A549 (cell line): ENCODE measurements around the gene RADIL. TPM values are rescaled to one million over a fixed set of nuclear protein-coding genes. Genes with fewer than 3 reads are reported as not detected.
"Not testable (repeated sequence)": the region's sequence is repeated elsewhere in the genome, so short reads cannot be mapped to it uniquely, and the experiment has no call there.

Experiments
- ATAC-seq, 2 experiments: fragments of 200-7000 bp in 1 of 2; fragments of >200 bp in 1 of 2; cut with Nextera tagmentation in 1 of 2; cut with Tn5 transposase in 1 of 2; 3 replicates each; pipeline versions ENCODE4 v1.8.0 to v1.9.1; 2018 to 2020; ENCODE audit warnings: mild to moderate bottlenecking in 1 of 2, moderate library complexity in 1 of 2
- CTCF ChIA-PET: fragments of 300-600 bp; sonication (Branson Sonifier 250); formaldehyde crosslinking; extraction: SDS; loops from one replicate; lab custom pipeline; 2021; ENCODE audit warnings: antibody characterized with exemption, inconsistent platforms; lab: Yijun Ruan, JAX
- POLR2A ChIA-PET: fragments of 350-600 bp; formaldehyde crosslinking; extraction: SDS; loops from one replicate; lab custom pipeline; 2021; ENCODE audit warnings: antibody characterized with exemption, inconsistent platforms; lab: Yijun Ruan, JAX
- DNase-seq, 2 experiments: peaks; one replicate each; pipeline versions ENCODE4 v3.0.0 to v3.0.0-alpha.2; 2011 to 2016; ENCODE audit warnings: low read depth in 1 of 2, low spot score in 1 of 2
- FAIRE-seq: peaks from 2 replicates; lab custom pipeline; 2011; peaks lifted over from hg19 to GRCh38; lab: Jason Lieb, UNC
- H3K27ac ChIP-seq, 2 experiments: fragments of >200 bp; sonication (Bioruptor Twin); formaldehyde crosslinking; 3 replicates each; pipeline ENCODE4 v1.5.1; 2016 to 2017
- H3K4me1 ChIP-seq: fragments of >200 bp; sonication (Bioruptor Twin); formaldehyde crosslinking; 3 replicates; pipeline ENCODE4 v1.6.1; 2016
- H3K4me2 ChIP-seq: fragments of >200 bp; sonication (Bioruptor Twin); formaldehyde crosslinking; 3 replicates; pipeline ENCODE4 v1.6.1; 2016
- H3K4me3 ChIP-seq: fragments of >200 bp; sonication (Bioruptor Twin); formaldehyde crosslinking; 3 replicates; pipeline ENCODE4 v1.5.1; 2016
- H3K9me3 ChIP-seq: fragments of >200 bp; sonication (Bioruptor Twin); formaldehyde crosslinking; 3 replicates; pipeline ENCODE4 v1.6.1; 2016
- ATOH8 ChIP-seq: fragments of 250-450 bp; sonication (Bioruptor Pico); IDR thresholded peaks from 2 replicates; pipeline ENCODE4 v1.5.0; 2020; ENCODE audit warnings: low read depth, mild to moderate bottlenecking, moderate library complexity
- CBX2 ChIP-seq: fragments of 200-600 bp; sonication (generic); IDR thresholded peaks from 2 replicates; pipeline ENCODE4 v1.6.1; 2016; ENCODE audit warnings: low read depth, mild to moderate bottlenecking, borderline replicate concordance
- CHD4 ChIP-seq: fragments of 200-600 bp; sonication (generic); IDR thresholded peaks from 2 replicates; pipeline ENCODE4 v1.6.1; 2016; ENCODE audit warnings: antibody characterized with exemption, mild to moderate bottlenecking, borderline replicate concordance
- CTCF ChIP-seq: fragments of >200 bp; sonication (Bioruptor Twin); formaldehyde crosslinking; IDR thresholded peaks from 3 replicates; pipeline ENCODE4 v1.5.1; 2016
- EHF ChIP-seq: fragments of 250-450 bp; sonication (Bioruptor Pico); IDR thresholded peaks from 2 replicates; pipeline ENCODE4 v1.5.0; 2020; ENCODE audit warnings: mild to moderate bottlenecking
- FOSB ChIP-seq: fragments of 250-450 bp; sonication (Bioruptor Pico); IDR thresholded peaks from 2 replicates; pipeline ENCODE4 v1.5.0; 2020; ENCODE audit warnings: mild to moderate bottlenecking, moderate library complexity
- FOSL2 ChIP-seq, 2 experiments: fragments of 450-650 bp in 1 of 2; fragments of >200 bp in 1 of 2; sonication (Bioruptor Twin) in 1 of 2; formaldehyde crosslinking; IDR thresholded peaks; 2 replicates each; pipeline versions ENCODE4 v1.5.0 to v1.6.1; 2016 to 2020; ENCODE audit warnings: mild to moderate bottlenecking in 1 of 2, moderate library complexity in 1 of 2
- HDAC2 ChIP-seq: fragments of 200-600 bp; sonication (generic); IDR thresholded peaks from 2 replicates; pipeline ENCODE4 v1.6.1; 2016
- HOXB13 ChIP-seq: fragments of 250-450 bp; sonication (Bioruptor Pico); IDR thresholded peaks from 2 replicates; pipeline ENCODE4 v1.5.0; 2020; ENCODE audit warnings: low read depth, mild to moderate bottlenecking, moderate library complexity
- JUNB ChIP-seq: fragments of >200 bp; sonication (Bioruptor Twin); formaldehyde crosslinking; IDR thresholded peaks from 2 replicates; pipeline ENCODE4 v1.6.1; 2016
- NPAS2 ChIP-seq: fragments of 250-450 bp; sonication (Bioruptor Pico); IDR thresholded peaks from 2 replicates; pipeline ENCODE4 v1.8.0; 2022; ENCODE audit warnings: mild to moderate bottlenecking, moderate library complexity, borderline replicate concordance
- NR3C1 ChIP-seq: fragments of >200 bp; sonication (Bioruptor Twin); formaldehyde crosslinking; IDR thresholded peaks from 3 replicates; pipeline ENCODE4 v1.6.1; 2017
- PHF8 ChIP-seq: fragments of 200-600 bp; sonication (generic); IDR thresholded peaks from 2 replicates; pipeline ENCODE4 v1.6.1; 2016; ENCODE audit warnings: low read depth, mild to moderate bottlenecking, antibody characterized with exemption, moderate library complexity, borderline replicate concordance
- POLR2A ChIP-seq: IDR thresholded peaks from 2 replicates; pipeline ENCODE4 v1.6.1; 2012; ENCODE audit warnings: mild to moderate bottlenecking, low read length
- POLR2AphosphoS2 ChIP-seq: conservative IDR thresholded peaks from 2 replicates; pipeline ENCODE4 v1.6.1; 2012; ENCODE audit warnings: low read length, improper control_type of control experiment, inconsistent platforms
- RAD21 ChIP-seq, 2 experiments: fragments of >200 bp in 1 of 2; sonication (Bioruptor Twin) in 1 of 2; formaldehyde crosslinking in 1 of 2; IDR thresholded peaks in 1 of 2; conservative IDR thresholded peaks in 1 of 2; 2 replicates in 1 of 2; 3 replicates in 1 of 2; pipeline ENCODE4 v1.6.1; 2012 to 2018; ENCODE audit warnings: inconsistent platforms in 1 of 2
- SREBF2 ChIP-seq: fragments of 450-650 bp; IDR thresholded peaks from 2 replicates; pipeline ENCODE4 v1.6.1; 2014; ENCODE audit warnings: mild to moderate bottlenecking, moderate library complexity
- TFCP2L1 ChIP-seq: fragments of 250-450 bp; sonication (Bioruptor Pico); IDR thresholded peaks from 2 replicates; pipeline ENCODE4 v1.5.0; 2021; ENCODE audit warnings: mild to moderate bottlenecking
- USF2 ChIP-seq: fragments of 450-650 bp; IDR thresholded peaks from 2 replicates; pipeline ENCODE4 v1.6.1; 2014; ENCODE audit warnings: antibody characterized with exemption
- ZC3H11A ChIP-seq: fragments of 450-650 bp; IDR thresholded peaks from 2 replicates; pipeline ENCODE4 v1.6.1; 2014; ENCODE audit warnings: antibody characterized with exemption, mild to moderate bottlenecking
- ZSCAN20 ChIP-seq: fragments of 250-450 bp; sonication (Bioruptor Pico); IDR thresholded peaks from 2 replicates; pipeline ENCODE4 v1.8.0; 2022; ENCODE audit warnings: mild to moderate bottlenecking, moderate library complexity
- WGBS: methylation state at CpG from one replicate; pipeline ENCODE4 v1.1.6; 2017; ENCODE audit errors: missing lambda C conversion rate; 5-methylcytosine and 5-hydroxymethylcytosine counted together
- polyA plus RNA-seq, 4 experiments: library from polyadenylated mRNA; depleted of rRNA in 3 of 4; stranded (reverse); fragments of >200 nt; fragmentation: RNase III in 1 of 4; extraction: RNeasy Plus Mini Kit Qiagen cat#74134 plus additional on column Dnase treatment in 1 of 4; gene quantifications; 2 replicates in 3 of 4; 3 replicates in 1 of 4; pipeline ENCODE4 v1.2.3, GENCODE V29; 2011 to 2017
- TF ChIP-seq, protein P1 (sequence below): fragments of >200 bp; sonication (Bioruptor Twin); formaldehyde crosslinking; IDR thresholded peaks from 2 replicates; pipeline ENCODE4 v1.6.1; 2016

Gene RADIL
- polyA plus RNA-seq, 2 of the 4 experiments (the other 2 are of a cell fraction), result 1.0 to 1.1 TPM

DNA sequence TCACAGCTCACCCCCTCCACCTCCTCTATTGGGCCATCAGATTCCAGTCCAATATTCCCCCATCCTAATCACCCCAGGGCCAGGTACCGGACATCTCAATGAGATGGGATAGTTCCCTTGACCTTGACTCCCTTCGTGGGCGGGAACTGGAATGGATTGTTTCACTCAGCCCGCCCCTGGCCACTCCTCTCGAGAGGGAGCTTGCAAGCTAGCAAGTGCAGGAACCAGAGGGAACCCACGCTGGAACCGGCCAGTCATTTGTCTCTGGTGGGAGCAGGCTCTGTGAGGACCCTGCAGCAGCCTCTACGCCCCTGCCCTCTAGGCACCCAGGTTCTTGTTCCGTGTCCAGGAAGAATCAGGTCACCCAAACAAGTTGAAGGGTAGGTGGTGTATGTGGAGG, 11.0 kb upstream of the RADIL start (continued):
- TF ChIP-seq NR3C1, result no peak
- no peak for TF ChIP-seq PHF8
- TF ChIP-seq NPAS2 (CRISPR knock-in tag), result no peak

DNA sequence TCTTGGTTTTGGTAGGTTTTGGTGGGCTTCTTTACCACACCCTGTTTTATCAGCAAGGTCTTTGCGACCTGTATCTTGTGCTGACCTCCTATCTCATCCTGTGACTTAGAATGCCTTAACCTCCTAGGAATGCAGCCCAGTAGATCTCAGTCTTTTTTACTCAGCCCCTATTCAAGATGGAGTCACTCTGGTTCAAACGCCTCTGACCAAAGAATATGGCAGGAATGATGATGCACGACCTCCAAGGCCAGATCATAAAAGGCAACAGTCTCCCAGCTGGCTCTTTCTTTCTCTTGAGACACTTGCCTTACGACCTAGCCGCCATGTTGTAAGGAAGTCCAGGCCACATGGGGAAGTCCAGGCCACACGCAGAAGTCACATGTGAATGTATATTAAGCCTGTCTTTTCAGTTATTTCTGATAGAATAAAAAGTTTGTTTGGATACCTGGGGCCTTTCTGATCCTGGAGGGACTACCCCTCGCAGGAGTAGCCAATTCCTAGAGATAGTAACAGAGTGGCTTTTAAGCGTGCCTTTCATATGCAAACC, 10.5 kb upstream of the RADIL start:
- ATAC-seq, result no peak
- DNase-seq, result no peak
- Histone ChIP-seq H3K4me3 (no peak overlapping the region), H3K4me2 (no peak overlapping the region), H3K9me3 (peaks cover 7% of the 10 kb centered on the region; the same call in 2 of the 3 replicates), H3K4me1 (no peaks in the 10 kb centered on the region), H3K27ac (no peak overlapping the region)
- POLR2A ChIA-PET, result no interaction called here
- whole genome bisulfite sequencing, result 47% methylated on average over 8 of the region's 8 CpGs
- FAIRE-seq, result no peak
- CTCF ChIA-PET, result interaction anchor here (6.8 kb wide), 1 partner anchor 11 kb away, joined by 36 read pairs; the partner anchor contains the start of gene RADIL
- TF ChIP-seq PHF8, result no peak
- no peak for TF ChIP-seq POLR2AphosphoS2
- TF ChIP-seq, all 56 proteins: peak for 0

GRCh38 chr7:4893188-4893587, 9.7 kb upstream of the RADIL start:
- peak; percentile 81 for TF ChIP-seq ZC3H11A
- TF ChIP-seq, all 56 proteins: peak for 1; not testable (repeated sequence) for 55
- CTCF ChIA-PET, result interaction anchor here (6.8 kb wide), 1 partner anchor 10 kb away, joined by 36 read pairs; the partner anchor contains the start of gene RADIL
- DNase-seq, H3K4me3 ChIP-seq, FAIRE-seq, H3K4me1 ChIP-seq, POLR2A ChIA-PET, H3K9me3 ChIP-seq, ATAC-seq, H3K4me2 ChIP-seq, H3K27ac ChIP-seq: not testable (repeated sequence)
- 35% methylated on average over 4 of the region's 4 CpGs for WGBS

GRCh38 chr7:4891522-4891921, 8.0 kb upstream of the RADIL start:
- H3K27ac ChIP-seq, DNase-seq, POLR2A ChIA-PET, H3K4me2 ChIP-seq, H3K4me3 ChIP-seq, FAIRE-seq, H3K9me3 ChIP-seq, H3K4me1 ChIP-seq, ATAC-seq: not testable (repeated sequence)
- CTCF ChIA-PET, result interaction anchor here (6.8 kb wide), 1 partner anchor 8 kb away, joined by 36 read pairs; the partner anchor contains the start of gene RADIL
- WGBS, result 8% methylated on average over 2 of the region's 2 CpGs

DNA sequence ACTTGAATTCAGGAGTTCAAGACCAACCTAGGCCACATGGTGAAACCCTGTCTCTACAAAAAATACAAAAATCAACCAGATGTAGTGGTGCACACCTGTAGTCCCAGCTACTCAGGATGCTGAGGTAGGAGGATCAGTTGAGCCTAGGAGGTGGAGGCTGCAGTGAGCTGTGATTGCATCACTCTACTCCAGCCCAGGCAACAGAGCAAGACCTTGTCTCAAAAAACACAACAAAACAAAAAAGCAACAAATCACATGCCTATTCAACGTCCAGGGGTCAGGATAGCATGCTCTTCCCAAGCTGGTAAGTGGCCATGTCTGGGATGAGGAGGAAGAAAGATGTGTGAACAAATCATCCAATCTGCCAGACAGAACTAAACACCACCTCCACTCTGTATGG, 6.2 kb upstream of the RADIL start:
- CTCF ChIA-PET, result no interaction called here
- Histone ChIP-seq H3K4me2 (no peak overlapping the region), H3K4me1 (no peaks in the 10 kb centered on the region), H3K27ac (no peak overlapping the region), H3K9me3 (peaks cover 7% of the 10 kb centered on the region; the same call in 2 of the 3 replicates), H3K4me3 (no peak overlapping the region)
- WGBS, result 0% methylated on average over 1 of the region's 1 CpG
- TF ChIP-seq TFCP2L1 (no peak), EHF (no peak), ATOH8 (CRISPR knock-in tag) (no peak), FOSL2 (IDR thresholded peaks at IDR 0.05) (no peak), FOSL2 (CRISPR knock-in tag; IDR thresholded peaks at IDR 0.05) (no peak), HDAC2 (no peak), CBX2 (no peak), POLR2A (no peak), JUNB (no peak), SREBF2 (no peak), CTCF (no peak), CHD4 (no peak), USF2 (no peak), RAD21 (conservative IDR thresholded peaks at IDR 0.05 in 1 of 2, IDR thresholded peaks at IDR 0.05 in 1 of 2) (no peak), HOXB13 (CRISPR knock-in tag) (no peak), ZSCAN20 (no peak), FOSB (CRISPR knock-in tag) (no peak)
- TF ChIP-seq, protein P1, sequence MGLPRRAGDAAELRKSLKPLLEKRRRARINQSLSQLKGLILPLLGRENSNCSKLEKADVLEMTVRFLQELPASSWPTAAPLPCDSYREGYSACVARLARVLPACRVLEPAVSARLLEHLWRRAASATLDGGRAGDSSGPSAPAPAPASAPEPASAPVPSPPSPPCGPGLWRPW, result no peak
- FAIRE-seq, result no peak
- no peak for DNase-seq
- POLR2A ChIA-PET, result no interaction called here
- ATAC-seq, result no peak
